ENCODE data around the gene CAMSAP3.

DNA sequence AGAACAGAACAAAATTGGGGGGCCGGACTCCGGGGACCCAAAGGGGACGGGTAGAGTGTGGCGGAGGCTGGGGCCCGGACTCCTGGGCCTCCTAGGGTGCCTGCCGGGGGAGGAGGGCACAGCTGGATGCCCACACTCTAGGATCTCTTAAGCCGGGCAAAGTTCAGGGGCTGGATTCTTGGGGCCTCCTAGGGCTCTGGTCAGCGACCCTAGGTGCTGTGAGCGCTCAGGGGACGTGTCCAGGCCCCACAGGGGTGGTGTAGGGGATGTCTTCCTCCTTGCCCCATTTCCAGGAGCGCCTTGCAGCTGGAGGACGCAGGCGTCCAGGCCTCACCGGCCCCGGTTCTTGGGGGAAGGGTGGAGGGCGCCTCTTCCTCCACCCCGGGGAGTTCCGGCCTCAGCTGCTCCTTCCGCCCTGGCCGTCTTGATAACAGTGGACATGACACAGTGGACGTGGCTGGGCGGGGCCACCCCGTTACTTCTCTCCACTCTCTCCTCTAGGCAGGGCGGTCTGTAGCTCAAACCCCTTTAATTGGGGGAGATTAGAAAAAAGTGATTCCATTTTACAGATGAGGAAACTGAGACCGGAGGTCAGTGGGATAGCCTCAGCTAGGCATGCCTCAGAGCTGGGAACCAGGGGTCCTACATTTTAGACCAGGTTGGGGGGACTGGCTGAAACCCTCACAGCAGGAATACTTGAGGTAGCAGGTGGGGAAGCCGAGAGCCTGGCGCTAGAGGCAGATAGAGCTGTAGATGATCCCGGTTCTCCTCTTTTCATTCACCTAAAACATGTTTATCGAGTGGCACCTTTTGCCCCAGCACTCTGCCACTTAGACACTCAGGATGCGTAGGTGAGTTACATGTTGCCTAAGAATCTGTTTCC is 42.0 kb downstream of the CAMSAP3 start:
- TF ChIP-seq, protein P1, sequence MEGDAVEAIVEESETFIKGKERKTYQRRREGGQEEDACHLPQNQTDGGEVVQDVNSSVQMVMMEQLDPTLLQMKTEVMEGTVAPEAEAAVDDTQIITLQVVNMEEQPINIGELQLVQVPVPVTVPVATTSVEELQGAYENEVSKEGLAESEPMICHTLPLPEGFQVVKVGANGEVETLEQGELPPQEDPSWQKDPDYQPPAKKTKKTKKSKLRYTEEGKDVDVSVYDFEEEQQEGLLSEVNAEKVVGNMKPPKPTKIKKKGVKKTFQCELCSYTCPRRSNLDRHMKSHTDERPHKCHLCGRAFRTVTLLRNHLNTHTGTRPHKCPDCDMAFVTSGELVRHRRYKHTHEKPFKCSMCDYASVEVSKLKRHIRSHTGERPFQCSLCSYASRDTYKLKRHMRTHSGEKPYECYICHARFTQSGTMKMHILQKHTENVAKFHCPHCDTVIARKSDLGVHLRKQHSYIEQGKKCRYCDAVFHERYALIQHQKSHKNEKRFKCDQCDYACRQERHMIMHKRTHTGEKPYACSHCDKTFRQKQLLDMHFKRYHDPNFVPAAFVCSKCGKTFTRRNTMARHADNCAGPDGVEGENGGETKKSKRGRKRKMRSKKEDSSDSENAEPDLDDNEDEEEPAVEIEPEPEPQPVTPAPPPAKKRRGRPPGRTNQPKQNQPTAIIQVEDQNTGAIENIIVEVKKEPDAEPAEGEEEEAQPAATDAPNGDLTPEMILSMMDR (IDR thresholded peaks at IDR 0.05; ENCODE audit: low read length) = no peak
- TF ChIP-seq EZH2 (optimal IDR thresholded peaks at IDR 0.05; ENCODE audit: low read depth, low read length) (no peak), EZH2phosphoT487 (IDR thresholded peaks at IDR 0.05; ENCODE audit: low read length) (no peak)

Measured in MM.1S (cell line).